Karpas-422 (cell line): ENCODE data around the gene DBH. TPM values are rescaled to one million over a fixed set of nuclear protein-coding genes. Genes with fewer than 3 reads are reported as not detected.
"Not testable (repeated sequence)": the region's sequence is repeated elsewhere in the genome, so short reads cannot be mapped to it uniquely, and the experiment has no call there.

Experiments
- DNase-seq: peaks from one replicate; pipeline ENCODE4 v3.0.0-alpha.2; 2015
- H2AFZ ChIP-seq: fragments of 200-600 bp; sonication (generic); 2 replicates; pipeline ENCODE4 v1.6.1; 2014; ENCODE audit warnings: antibody characterized with exemption, low read length, mixed read lengths
- H3K27ac ChIP-seq: fragments of 200-600 bp; sonication (generic); 2 replicates; pipeline ENCODE4 v1.5.1; 2014; ENCODE audit warnings: mild to moderate bottlenecking, low read length, moderate library complexity
- H3K27me3 ChIP-seq: fragments of 200-600 bp; sonication (generic); 2 replicates; pipeline ENCODE4 v1.6.1; 2014; ENCODE audit warnings: low read length, mixed read lengths
- H3K36me3 ChIP-seq: fragments of 200-600 bp; sonication (generic); 2 replicates; pipeline ENCODE4 v1.6.1; 2014; ENCODE audit warnings: low read length, mixed read lengths; ENCODE audit not compliant: insufficient read depth
- H3K4me1 ChIP-seq: fragments of 200-600 bp; sonication (generic); 2 replicates; pipeline ENCODE4 v1.6.1; 2014; ENCODE audit warnings: mild to moderate bottlenecking, low read length, mixed read lengths
- H3K4me2 ChIP-seq: fragments of 200-600 bp; sonication (generic); 2 replicates; pipeline ENCODE4 v1.6.1; 2014; ENCODE audit warnings: low read length, low read depth, mild to moderate bottlenecking; ENCODE audit not compliant: poor library complexity, severe bottlenecking
- H3K4me3 ChIP-seq: fragments of 200-600 bp; sonication (generic); 2 replicates; pipeline ENCODE4 v1.5.1; 2014; ENCODE audit warnings: mild to moderate bottlenecking, antibody characterized with exemption, low read length, mixed read lengths
- H3K79me2 ChIP-seq: fragments of 200-600 bp; sonication (generic); 2 replicates; pipeline ENCODE4 v1.6.1; 2014; ENCODE audit warnings: mild to moderate bottlenecking, low read length, mixed read lengths
- H3K9ac ChIP-seq: fragments of 200-600 bp; sonication (generic); 2 replicates; pipeline ENCODE4 v1.6.0; 2014; ENCODE audit warnings: low read length
- H3K9me2 ChIP-seq: fragments of 200-600 bp; sonication (generic), shearing (Covaris generic); replicated peaks from 2 replicates; pipeline ENCODE4 v1.6.0; 2014; ENCODE audit warnings: mild to moderate bottlenecking, low read length, moderate library complexity; ENCODE audit not compliant: insufficient read depth
- H3K9me3 ChIP-seq: fragments of 300-700, 200-600 bp; sonication (generic); 2 replicates; pipeline ENCODE4 v1.6.1; 2014; ENCODE audit warnings: low read length, mixed read lengths
- H4K20me1 ChIP-seq: fragments of 200-600 bp; sonication (generic); 2 replicates; pipeline ENCODE4 v1.6.1; 2014; ENCODE audit warnings: mild to moderate bottlenecking, antibody characterized with exemption, low read length, low read depth; ENCODE audit not compliant: insufficient read depth
- total RNA-seq: library from RNA; depleted of rRNA; stranded (reverse); fragments of >200 nt; shearing (Covaris generic); gene quantifications from 2 replicates; pipeline ENCODE4 v1.2.3, GENCODE V29; 2014; ENCODE audit warnings: low replicate concordance

Gene DBH
- total RNA-seq, 1 experiment from 2014 or later, result not detected

DNA sequence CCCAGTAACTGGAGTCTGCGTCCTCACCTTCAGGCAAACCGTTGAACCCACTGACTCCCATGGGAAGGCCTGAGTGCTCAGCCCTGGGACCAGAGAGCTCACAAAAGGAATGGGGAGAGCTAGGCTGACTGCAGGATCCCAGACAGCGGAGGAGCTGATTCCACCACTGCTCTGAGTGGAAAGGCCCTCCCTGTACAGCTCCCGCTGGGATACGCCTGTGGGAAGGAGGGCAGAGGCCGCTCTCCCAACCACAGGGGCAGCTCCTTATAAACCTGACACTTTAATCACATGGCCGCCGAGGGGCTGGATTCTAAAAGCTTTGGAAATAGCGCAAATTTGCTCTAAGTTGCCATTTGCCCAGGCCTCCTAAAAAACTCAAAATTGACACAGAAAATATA lies 37.1 kb downstream of the DBH start:
- Histone ChIP-seq H2AFZ (no peak overlapping the region), H3K4me3 (no peak overlapping the region), H3K36me3 (no peaks in the 10 kb centered on the region), H3K27me3 (no peaks in the 10 kb centered on the region; the same call in 1 of the 2 replicates), H3K4me1 (no peaks in the 10 kb centered on the region), H3K27ac (no peak overlapping the region), H3K9ac (no peak overlapping the region), H3K9me3 (no peaks in the 10 kb centered on the region), H3K9me2 (no peaks in the 10 kb centered on the region), H3K79me2 (no peaks in the 10 kb centered on the region), H4K20me1 (no peaks in the 10 kb centered on the region), H3K4me2 (no peak overlapping the region)
- DNase-seq, result no peak

DNA sequence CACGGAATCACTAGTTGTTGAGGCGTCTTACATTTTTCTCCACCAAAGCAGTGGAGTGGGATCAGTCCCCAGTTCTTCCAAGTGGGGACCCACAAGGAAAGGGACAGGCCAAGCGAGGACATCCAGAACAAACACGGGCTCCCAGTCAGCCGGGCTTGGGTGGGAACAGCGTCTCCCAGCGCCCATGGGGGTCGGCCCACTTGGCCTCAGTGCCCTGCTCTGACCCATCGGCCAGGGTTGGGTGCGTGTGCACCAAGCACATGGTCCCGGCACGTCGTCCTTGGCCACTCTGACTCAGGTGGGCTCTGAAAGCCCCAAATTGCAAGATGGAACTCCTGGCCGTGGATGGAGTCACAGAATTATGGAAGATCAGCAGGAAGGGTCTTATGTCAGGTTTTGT lies 37.9 kb downstream of the DBH start:
- Histone ChIP-seq H3K9ac (no peak overlapping the region), H3K9me2 (no peaks in the 10 kb centered on the region), H3K4me3 (no peak overlapping the region), H3K4me2 (no peak overlapping the region), H3K79me2 (no peaks in the 10 kb centered on the region), H3K27me3 (no peaks in the 10 kb centered on the region; the same call in 1 of the 2 replicates), H3K9me3 (no peaks in the 10 kb centered on the region), H4K20me1 (no peaks in the 10 kb centered on the region), H3K36me3 (no peaks in the 10 kb centered on the region), H2AFZ (no peak overlapping the region), H3K4me1 (no peaks in the 10 kb centered on the region), H3K27ac (no peak overlapping the region)
- DNase-seq, result no peak

DNA sequence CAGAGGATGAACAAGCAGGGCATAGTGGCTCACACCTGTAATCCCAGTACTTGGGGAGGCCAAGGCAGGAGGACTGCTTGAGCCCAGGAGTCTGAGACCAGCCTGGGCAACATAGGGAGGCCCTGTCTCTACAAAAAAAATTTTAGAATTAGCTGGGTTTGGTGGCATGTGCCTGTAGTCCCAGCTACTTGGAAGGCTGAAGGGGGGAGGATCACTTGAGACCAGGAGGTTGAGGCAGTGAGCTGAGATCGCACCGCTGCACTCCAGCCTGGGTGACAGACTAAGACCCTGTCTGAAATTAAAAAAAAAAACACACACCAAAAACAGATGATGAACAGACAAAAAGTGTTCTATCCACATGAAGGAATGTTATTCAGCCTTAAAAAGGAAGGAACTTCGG lies 39.6 kb downstream of the DBH start:
- not testable (repeated sequence) for H3K27ac ChIP-seq, H3K4me1 ChIP-seq

DNA sequence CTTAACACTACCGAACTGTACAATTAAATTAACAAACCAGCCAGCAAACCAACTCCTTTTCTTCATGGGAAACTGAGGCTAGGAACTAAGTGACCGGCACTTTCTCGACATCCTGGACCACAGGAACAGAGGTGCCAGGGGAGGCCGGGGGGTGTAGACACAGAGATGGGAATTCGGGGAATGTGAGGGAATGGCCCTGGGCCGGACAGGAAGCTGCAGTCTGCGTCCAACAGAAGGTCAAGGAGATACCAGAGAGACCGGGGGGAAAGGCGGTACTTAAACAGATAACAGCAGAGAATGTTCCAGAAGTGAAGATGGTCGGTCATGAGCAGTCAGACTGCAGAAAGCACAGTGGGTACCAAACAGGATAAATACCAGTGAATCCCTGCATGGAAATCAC lies 40.3 kb downstream of the DBH start:
- no peak for DNase-seq
- no peaks in the 10 kb centered on the region for H3K36me3 ChIP-seq
- no peak overlapping the region for H3K27ac ChIP-seq
- no peaks in the 10 kb centered on the region for H3K9me2 ChIP-seq
- no peaks in the 10 kb centered on the region for H3K79me2 ChIP-seq
- no peaks in the 10 kb centered on the region for H3K4me1 ChIP-seq
- H3K27me3 ChIP-seq, result no peaks in the 10 kb centered on the region; the same call in 1 of the 2 replicates
- H3K4me2 ChIP-seq, result no peak overlapping the region
- no peak overlapping the region for H3K9ac ChIP-seq
- H4K20me1 ChIP-seq, result no peaks in the 10 kb centered on the region
- H2AFZ ChIP-seq, result no peak overlapping the region
- H3K4me3 ChIP-seq, result no peak overlapping the region
- no peaks in the 10 kb centered on the region for H3K9me3 ChIP-seq

More for the DNA sequence above, 39.6 kb downstream of the DBH start:
- H3K79me2 ChIP-seq, H3K4me3 ChIP-seq, H3K9me2 ChIP-seq, H3K9ac ChIP-seq, H4K20me1 ChIP-seq, H3K4me2 ChIP-seq, H3K27me3 ChIP-seq, DNase-seq, H3K9me3 ChIP-seq, H2AFZ ChIP-seq, H3K36me3 ChIP-seq: not testable (repeated sequence)

DNA sequence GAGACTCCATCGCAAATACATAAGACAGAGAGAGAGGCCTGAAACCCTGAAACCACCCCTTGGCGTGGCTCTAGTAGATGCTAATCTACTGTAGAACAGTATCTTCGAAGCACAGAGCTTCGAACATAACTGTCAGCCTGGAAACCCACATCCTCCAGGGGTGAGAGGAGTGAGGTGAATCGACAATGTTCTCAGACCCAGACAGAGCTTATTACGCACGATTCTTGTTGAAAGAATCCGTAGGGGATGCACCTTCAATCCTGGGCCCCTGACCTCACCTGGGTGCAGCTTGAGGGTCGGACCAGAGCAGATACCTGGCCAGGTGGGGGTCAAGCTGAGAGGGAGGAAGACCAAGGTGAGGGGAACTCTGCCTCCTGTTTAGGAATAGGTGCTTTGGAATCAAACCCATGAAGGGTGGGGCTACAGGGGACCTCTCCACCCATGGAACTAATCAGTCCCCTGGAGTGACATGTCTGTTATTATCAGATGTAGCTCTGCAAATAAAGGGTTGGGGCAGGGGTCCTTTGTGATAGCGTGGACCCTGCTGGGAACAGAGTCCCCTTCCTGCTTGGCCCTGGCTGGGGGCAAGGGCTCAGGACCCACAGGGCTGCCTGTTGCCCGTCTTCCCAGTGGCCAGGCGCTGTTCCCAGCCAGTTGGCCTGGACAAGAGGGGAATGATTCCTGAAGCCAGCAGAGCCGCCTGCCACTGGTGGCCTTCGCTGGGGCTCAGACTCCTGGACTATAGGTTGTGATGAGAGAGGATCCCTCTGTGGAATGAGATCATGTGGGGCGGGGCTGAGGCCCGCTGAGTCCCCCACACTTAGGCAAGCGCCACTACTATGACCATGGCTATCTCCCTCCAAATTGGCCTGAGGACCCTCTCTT lies 41.2 kb downstream of the DBH start:
- H3K4me1 ChIP-seq, result no peaks in the 10 kb centered on the region
- H3K9ac ChIP-seq, result no peak overlapping the region
- no peaks in the 10 kb centered on the region for H4K20me1 ChIP-seq
- no peak for DNase-seq
- H3K27me3 ChIP-seq, result no peaks in the 10 kb centered on the region
- H2AFZ ChIP-seq, result no peak overlapping the region
- H3K36me3 ChIP-seq, result no peaks in the 10 kb centered on the region
- H3K4me2 ChIP-seq, result no peak overlapping the region
- no peaks in the 10 kb centered on the region for H3K9me3 ChIP-seq
- no peak overlapping the region for H3K4me3 ChIP-seq
- no peaks in the 10 kb centered on the region for H3K9me2 ChIP-seq
- H3K27ac ChIP-seq, result no peak overlapping the region
- H3K79me2 ChIP-seq, result no peaks in the 10 kb centered on the region

DNA sequence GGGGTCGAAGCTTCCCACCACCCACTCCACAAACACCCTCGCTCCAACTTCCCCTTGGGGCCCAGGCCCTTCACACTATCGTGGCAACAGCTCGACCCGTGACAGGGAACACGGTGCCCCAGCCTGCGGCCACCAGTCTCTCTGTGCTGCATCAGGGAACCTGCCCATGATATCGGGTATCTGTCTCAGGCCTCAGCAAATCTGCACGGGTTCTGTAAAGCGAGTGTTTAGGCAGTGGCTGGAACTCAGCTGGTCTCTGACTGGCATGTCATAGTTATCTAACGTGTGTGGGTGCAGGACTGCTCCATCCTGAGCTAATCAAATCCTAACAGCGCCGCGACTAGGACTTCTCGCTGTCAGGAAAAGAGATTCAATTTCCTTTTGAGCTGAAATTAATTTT lies 42.9 kb downstream of the DBH start:
- no peaks in the 10 kb centered on the region for H4K20me1 ChIP-seq
- no peaks in the 10 kb centered on the region for H3K36me3 ChIP-seq
- DNase-seq, result no peak
- no peaks in the 10 kb centered on the region for H3K9me2 ChIP-seq
- H3K4me1 ChIP-seq, result no peaks in the 10 kb centered on the region
- no peak overlapping the region for H2AFZ ChIP-seq
- no peaks in the 10 kb centered on the region for H3K79me2 ChIP-seq
- no peaks in the 10 kb centered on the region for H3K27me3 ChIP-seq
- H3K9me3 ChIP-seq, result no peaks in the 10 kb centered on the region
- H3K27ac ChIP-seq, result no peak overlapping the region
- no peak overlapping the region for H3K9ac ChIP-seq
- no peak overlapping the region for H3K4me2 ChIP-seq
- H3K4me3 ChIP-seq, result no peak overlapping the region

DNA sequence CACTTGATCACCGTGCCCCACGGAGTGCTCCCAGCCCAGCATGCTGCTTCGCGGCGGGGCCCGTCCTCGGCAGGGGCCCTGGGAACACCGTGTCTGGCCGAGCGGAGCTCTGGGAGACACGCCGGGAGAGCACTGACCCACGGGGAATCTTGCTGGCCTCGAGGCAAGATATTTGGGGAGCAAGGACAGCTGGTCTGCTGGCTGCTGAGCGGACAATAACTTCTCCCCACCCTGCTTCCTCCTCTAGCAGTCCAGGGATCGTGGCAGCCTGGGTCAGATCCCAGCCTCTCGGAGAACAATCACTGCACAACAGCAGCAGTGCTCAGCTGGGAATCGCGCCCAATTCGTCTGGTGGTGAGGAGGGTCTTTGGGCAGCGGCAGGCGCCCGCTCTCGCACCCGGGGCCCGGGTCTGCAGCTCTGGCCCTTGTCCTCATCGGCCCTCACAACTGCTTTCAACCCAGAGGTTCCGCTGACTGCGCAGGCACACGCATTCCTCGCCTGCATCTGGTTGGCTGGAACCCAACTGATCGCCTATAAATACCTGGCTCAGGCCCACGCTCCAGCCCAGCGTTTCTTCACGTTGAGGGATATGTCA lies 43.4 kb downstream of the DBH start:
- Histone ChIP-seq H3K27me3 (no peaks in the 10 kb centered on the region), H2AFZ (no peak overlapping the region), H3K9me2 (no peaks in the 10 kb centered on the region), H3K79me2 (no peaks in the 10 kb centered on the region), H3K4me3 (no peak overlapping the region), H3K27ac (no peak overlapping the region), H3K36me3 (no peaks in the 10 kb centered on the region), H3K4me1 (no peaks in the 10 kb centered on the region), H3K9me3 (no peaks in the 10 kb centered on the region), H4K20me1 (no peaks in the 10 kb centered on the region), H3K9ac (no peak overlapping the region), H3K4me2 (no peak overlapping the region)
- no peak for DNase-seq

DNA sequence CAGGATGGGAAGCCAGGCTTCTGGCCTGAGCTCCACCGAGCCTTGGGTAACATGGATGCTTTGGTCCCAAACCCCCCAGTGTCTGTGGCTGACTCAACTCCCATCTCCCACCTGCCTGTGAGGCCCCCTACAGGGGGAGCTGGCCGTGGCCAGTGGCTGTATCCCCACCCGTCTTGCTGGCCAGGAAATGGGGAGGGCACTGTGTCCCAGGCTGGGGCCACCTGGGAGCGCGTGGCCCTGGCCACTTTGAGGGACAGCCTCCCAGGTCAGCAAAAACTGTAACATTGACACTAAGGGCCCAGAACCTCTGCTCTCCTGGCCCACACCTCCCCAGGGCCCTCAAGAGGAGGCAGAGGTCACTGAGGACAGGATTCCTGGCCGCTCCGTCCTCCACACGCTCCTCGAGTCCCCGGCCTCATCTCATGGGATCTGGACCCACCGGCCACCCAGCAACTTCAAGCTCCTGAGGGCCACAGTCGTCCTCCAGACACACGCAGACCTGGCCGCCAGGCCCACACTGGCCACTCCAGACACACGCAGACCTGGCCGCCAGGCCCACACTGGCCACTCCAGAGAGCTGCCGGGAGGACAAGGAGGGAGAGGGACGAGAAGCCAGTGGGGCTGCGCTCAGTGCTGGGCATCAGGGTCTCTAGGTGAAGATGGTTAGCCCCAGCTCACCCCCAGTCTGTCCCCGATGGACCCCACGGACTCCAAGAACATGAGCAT lies 44.2 kb downstream of the DBH start:
- no peaks in the 10 kb centered on the region for H4K20me1 ChIP-seq
- H3K79me2 ChIP-seq, result no peaks in the 10 kb centered on the region
- H3K36me3 ChIP-seq, result no peaks in the 10 kb centered on the region
- no peaks in the 10 kb centered on the region for H3K9me3 ChIP-seq
- H3K4me3 ChIP-seq, result no peak overlapping the region
- H3K27ac ChIP-seq, result no peak overlapping the region
- no peak for DNase-seq
- H3K9ac ChIP-seq, result no peak overlapping the region
- no peaks in the 10 kb centered on the region for H3K9me2 ChIP-seq
- no peaks in the 10 kb centered on the region for H3K27me3 ChIP-seq
- no peak overlapping the region for H2AFZ ChIP-seq
- H3K4me1 ChIP-seq, result no peaks in the 10 kb centered on the region
- H3K4me2 ChIP-seq, result no peak overlapping the region
